ENCODE results near the gene CACNA1C.
"Not testable (repeated sequence)": the region's sequence is repeated elsewhere in the genome, so short reads cannot be mapped to it uniquely, and the experiment has no call there.

CACNA1C gene

GRCh38 chr12:2236506-2237294 lies 183.9 kb downstream of the CACNA1C start:
- no peak for DNase-seq

DNA sequence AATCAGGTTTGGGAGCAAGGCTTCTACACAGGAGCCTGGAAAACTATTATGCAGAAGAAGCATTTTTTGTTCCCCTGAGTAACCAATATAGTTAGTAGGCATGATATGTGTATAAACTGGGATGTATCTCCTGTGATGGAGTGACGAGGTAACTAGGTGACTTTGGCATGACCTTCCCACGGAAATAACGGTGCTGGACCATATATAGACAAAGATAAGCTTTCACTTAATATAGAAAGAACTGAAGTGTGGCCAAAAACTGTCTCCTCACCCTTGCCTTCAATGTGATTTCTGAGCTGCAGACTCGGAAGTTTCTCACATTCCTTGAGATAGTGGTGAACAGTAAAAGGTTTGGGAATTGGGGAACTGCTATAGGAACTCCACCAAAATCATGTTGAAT lies 185.3 kb downstream of the CACNA1C start:
- no peak for DNase-seq

DNA sequence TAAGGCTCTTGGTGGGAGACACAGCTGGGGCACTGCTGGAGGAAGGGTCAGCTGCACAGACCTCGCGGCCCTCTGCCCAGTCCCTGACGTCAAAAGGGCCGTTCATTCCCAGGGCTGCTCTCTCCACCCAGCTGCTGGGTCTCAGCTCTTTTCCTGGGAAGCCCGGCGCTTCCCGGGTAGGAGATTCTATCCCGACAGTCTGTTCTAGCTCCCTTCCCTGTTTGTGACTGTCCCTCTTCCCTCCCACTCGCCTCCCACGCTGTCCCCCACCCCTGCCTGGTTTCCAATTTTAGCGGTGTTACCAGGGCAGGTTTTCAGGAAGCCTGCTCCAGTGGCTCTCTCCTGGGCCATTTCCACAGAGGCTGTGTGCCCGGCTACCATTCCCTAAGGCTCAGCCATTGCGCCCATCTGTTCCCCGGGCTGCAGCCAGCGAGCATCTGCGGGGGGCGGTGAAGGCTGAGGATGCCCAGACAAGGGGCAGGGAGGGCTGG lies 186.6 kb downstream of the CACNA1C start:
- DNase-seq = no peak

GRCh38 chr12:2240390-2240789 lies 187.6 kb downstream of the CACNA1C start:
- DNase-seq = no peak

DNA sequence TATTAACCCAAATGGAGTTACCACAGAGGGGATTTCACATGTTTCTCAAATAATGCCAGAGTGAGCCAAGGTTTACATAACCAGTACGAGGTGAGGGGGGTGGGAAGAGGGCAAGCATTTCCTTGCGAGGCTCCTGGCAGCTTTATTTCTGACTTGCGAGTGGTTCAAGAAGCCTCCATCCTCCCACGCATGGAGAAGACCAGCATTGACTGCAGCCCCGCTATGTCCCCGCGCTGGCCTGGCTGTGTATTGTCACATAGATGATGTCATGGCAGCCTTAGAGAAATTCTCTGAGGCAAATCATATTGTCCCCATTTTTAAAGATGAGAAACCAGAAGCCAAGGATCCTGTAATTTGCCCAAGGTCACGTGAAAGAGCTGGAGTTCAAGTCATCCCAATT lies 188.2 kb downstream of the CACNA1C start:
- no peak for DNase-seq

DNA sequence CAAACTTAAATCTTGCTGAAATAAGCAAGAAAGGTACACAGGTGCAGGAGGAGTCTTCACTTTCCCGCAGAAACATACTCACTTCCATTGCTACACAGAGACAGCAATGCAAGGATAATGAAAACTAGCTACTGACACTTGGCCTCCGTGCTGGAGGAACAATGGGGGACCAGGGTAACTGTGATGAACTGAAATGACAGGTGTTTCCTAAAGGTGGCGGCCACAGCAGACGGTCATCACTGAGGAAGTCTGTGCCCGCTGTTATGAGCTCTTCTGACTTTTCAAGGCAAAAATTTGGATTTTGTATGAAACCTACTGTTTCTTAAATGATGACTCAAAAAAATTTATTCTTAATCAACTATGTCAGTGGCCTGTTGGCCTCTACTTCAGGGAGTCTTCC lies 189.4 kb downstream of the CACNA1C start:
- DNase-seq = no peak

GRCh38 chr12:2242816-2243215 lies 190.0 kb downstream of the CACNA1C start:
- no peak for DNase-seq

DNA sequence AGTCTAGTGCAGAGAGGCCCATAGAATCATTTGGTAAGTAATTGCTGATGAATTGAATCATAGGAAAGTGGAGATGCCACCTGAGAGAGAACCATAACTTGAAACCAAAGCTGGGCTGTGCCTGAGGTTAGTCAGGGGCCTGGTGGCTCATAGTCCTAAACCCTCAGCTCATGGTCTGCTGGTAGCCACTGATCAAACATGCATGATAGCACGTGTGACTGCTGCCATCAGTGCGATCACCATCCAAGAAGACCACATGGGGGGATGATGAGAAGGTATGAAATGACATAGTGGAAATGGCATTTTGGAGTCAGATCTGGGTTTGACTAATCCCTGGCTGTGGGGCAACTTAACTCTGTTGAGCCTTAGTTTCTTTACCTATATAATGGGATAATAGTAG lies 190.5 kb downstream of the CACNA1C start:
- no peak for DNase-seq

- no peak for DNase-seq
Observed at GRCh38 chr12:2244013-2244861, 191.4 kb downstream of the CACNA1C start.

DNA sequence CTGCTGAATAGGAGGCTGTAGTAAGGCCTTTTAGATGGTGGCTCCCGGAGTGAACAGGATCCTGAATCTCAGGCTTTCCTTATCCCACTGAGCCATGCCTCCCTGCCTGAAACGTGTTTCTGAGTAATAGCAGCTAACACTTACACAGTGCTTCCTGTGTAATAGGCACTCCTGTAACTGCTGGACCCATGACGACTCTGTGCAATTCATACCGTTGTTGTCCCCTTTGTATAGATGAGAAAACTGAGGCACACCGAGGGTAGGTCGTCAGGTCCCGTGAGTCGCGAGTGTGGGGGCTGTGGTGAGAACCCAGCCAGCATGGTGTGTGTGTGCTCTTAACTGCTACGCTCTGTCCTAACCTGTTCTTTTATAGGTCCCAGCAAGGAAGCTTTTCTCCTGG lies 193.6 kb downstream of the CACNA1C start:
- DNase-seq = no peak

- no peak for DNase-seq
Observed at GRCh38 chr12:2247120-2247519, 194.3 kb downstream of the CACNA1C start.

GRCh38 chr12:2247596-2247995 lies 194.8 kb downstream of the CACNA1C start:
- no peak for DNase-seq

DNA sequence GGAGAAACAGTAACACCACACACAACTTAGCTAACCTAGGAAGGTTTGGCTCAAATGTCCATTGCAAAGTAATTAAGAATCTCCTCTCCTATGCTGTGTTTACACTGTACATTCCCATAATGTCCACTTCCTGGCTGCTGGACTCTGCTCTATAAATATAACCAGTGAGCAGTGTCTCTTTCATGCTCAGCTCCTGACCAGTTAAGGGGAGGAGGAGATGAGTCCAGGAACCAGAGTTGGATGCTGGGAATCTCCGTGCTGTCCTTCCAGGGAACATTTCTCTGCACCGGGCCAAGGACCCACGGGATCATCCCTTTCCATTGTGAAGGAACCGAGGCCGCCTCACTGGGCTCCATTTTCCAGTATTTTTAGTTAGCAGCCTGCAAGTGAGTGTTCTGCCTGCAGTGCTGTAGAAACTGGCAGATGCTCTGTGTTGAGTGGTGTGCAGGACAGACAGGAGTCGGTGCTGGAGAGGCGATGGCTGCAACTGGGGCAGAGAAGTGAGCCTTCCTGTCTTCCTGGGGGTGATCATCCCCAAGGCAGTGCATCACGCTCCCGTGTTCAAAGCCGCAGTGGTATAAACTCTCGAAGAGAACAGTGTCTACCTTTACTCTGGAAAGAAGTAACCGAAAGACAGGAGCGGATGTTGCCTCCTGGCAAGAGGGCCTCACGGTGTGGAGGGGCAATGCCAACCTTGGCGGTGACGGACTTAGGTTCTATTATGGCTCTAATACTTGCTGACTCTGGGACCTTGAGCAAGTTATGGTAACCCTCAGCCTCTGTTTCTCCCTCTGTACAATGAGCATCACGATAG lies 195.5 kb downstream of the CACNA1C start:
- DNase-seq = no peak

GRCh38 chr12:2248901-2249381 lies 196.2 kb downstream of the CACNA1C start:
- DNase-seq = peak; percentile 59

DNA sequence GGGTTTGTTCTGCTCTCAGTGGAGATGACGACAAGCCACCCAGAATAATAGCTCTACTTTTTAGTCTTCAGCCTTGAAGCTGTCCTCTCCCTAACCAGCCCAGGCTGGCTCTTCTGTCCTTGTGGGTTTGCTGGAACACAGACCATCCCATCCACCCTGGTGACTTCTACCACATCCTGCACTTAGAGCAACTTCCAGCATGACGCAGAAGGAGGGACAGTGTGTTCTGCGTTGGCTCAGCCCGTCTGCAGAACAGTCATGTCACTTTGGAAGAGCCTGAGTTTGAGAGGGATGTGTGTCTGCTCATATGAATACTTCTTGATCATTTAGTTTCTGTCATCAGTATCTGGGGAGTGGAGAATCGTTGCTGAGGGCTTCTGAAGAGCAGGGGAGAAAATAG lies 198.0 kb downstream of the CACNA1C start:
- no peak for DNase-seq

DNA sequence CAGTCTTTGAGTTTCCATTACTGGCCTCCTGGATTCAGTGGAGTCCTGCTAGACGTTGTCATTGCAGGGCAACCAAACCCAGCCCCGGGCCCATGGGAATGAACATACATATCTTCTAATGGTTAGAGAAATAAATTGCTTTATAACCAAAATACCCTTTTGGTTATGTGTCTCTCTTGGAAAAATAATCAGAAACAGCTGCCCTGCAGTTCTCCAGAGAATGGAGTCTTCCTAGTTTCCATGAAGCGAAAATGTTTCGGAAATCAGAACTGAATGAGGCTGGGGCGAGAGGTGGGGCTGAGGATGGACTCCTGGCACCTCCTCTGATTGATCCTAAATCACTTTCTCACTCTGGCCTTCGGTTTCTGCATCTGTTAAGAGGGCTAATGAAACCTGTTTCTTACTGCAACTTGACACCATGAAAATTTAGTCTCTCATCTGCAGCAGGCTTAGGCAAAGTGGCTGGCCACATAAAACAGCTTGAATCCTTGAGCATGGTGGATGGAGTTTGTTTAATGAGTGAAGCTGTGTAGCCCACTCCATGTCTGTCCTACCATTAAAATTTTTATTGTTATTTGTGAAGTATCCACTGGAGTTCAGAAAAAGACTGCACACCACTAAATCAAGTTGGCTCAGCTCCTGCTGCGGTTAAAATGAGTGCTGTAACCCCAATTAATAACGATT lies 198.9 kb downstream of the CACNA1C start:
- peak; percentile 10 for DNase-seq

DNA sequence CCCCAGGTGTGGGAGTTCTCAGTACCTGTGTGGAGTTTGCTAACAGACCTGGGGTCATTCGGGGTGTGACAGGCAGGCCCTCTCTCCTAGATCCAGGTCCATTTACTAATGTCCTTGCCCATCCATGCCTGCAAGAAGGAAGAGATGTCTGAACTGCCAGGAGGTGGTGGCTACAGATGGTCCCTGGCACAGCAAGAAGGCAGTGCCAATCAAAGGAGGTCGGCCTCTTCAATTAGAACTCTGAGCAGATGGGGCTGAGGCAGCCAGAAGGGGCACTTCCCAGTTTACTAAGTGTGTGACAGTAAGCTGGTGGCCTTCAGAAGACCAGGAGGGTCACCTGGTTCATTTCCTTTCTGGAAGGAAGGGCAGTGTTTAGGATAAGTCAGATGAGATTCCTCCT lies 202.5 kb downstream of the CACNA1C start:
- DNase-seq = no peak

DNA sequence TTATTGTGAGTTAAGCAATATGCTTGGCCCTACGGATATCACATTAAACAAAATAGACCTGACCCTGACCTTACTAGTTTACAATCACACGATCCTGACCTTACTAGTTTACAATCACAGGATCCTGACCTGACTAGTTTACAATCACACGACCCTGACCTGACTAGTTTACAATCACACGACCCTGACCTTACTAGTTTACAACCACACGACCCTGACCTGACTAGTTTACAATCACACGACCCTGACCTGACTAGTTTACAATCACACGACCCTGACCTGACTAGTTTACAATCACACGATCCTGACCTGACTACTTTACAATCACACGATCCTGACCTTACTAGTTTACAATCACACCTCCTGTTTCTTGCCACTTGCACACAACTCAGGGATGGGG lies 202.9 kb downstream of the CACNA1C start:
- not testable (repeated sequence) for DNase-seq

DNA sequence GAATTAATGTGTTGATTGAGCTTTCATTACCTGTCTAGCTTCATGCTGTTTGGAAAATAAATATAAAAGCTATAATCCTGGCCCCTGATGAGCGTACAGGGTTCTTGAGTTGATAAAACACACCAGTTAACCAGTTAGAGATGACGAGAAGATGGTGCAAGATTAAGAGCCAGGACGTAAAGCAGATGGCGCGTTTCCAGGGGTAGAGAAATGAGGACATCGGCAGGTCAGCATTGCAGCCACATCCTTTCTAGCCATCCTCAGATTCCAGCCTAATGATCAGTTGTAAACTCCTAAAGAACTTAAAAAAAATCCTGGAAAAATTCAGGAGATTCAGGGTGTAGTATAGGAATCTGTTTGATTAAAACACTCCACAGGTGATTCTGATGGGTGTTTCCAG lies 203.7 kb downstream of the CACNA1C start:
- no peak for DNase-seq

DNA sequence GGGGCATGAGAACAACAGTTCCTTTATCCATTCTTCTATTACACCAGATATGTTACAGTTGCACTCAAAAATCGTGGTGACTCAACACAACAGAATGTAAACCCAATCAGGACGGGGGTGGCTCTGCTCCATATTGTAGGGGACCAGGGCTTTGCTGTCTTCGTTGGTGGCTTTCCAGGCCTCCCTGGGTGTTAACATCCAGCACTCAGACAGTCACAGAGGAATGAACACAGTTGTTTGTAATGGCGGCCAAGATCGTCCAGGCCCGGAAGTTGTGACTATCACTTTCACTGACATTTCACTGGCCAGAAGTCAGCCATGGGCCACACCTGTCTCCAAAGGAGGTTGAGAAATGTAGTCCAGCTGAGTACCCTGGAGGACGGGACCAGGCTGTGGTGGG lies 204.1 kb downstream of the CACNA1C start:
- no peak for DNase-seq

- DNase-seq = no peak
Observed at GRCh38 chr12:2258025-2258424, 205.2 kb downstream of the CACNA1C start.

- DNase-seq = no peak
Observed at GRCh38 chr12:2259369-2259768, 206.6 kb downstream of the CACNA1C start.
